NB4 (cell line): ENCODE data around the gene MARVELD2.

ENCODE experiments used
- POLR2A ChIP-seq: IDR thresholded peaks from 2 replicates; pipeline ENCODE4 v1.6.1; 2011; ENCODE audit warnings: mild to moderate bottlenecking; ENCODE audit not compliant: insufficient read length; ENCODE audit errors: extremely low read depth
- TF ChIP-seq, protein P1 (sequence below): IDR thresholded peaks from one replicate; pipeline ENCODE4 v1.5.1; 2012; ENCODE audit warnings: low read depth, low read length
- TF ChIP-seq, protein P2 (sequence below): IDR thresholded peaks from 2 replicates; pipeline ENCODE4 v1.6.1; 2011; ENCODE audit warnings: low read depth, low read length

DNA sequence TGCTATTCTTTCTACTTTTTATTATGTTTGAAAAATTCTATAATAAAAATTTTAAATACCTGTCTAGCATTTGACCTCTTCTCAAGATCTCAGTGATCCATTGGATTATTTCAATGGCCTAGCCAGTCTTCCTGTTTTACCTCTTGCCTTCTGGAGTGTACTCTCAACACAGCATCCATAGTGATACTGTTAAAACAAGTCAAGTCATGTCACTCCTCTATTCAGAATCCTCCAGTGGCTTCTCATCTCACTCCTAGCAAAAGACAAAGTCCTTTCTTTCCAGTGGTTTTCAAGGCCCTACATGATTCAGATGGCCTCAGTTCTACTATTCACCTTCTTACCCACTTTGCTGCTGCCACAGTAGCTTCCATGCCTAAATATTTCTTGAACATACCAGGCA lies 1.8 kb downstream of the MARVELD2 start:
- TF ChIP-seq, protein P1, sequence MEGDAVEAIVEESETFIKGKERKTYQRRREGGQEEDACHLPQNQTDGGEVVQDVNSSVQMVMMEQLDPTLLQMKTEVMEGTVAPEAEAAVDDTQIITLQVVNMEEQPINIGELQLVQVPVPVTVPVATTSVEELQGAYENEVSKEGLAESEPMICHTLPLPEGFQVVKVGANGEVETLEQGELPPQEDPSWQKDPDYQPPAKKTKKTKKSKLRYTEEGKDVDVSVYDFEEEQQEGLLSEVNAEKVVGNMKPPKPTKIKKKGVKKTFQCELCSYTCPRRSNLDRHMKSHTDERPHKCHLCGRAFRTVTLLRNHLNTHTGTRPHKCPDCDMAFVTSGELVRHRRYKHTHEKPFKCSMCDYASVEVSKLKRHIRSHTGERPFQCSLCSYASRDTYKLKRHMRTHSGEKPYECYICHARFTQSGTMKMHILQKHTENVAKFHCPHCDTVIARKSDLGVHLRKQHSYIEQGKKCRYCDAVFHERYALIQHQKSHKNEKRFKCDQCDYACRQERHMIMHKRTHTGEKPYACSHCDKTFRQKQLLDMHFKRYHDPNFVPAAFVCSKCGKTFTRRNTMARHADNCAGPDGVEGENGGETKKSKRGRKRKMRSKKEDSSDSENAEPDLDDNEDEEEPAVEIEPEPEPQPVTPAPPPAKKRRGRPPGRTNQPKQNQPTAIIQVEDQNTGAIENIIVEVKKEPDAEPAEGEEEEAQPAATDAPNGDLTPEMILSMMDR, result no peak
- TF ChIP-seq POLR2A, result no peak
- TF ChIP-seq, protein P2, sequence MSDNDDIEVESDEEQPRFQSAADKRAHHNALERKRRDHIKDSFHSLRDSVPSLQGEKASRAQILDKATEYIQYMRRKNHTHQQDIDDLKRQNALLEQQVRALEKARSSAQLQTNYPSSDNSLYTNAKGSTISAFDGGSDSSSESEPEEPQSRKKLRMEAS, result no peak
